ENCODE results near the gene PRKCE.

- no peak for TF ChIP-seq POLR2A (IDR thresholded peaks at IDR 0.05)
- no peak for TF ChIP-seq CTCF (IDR thresholded peaks at IDR 0.05)
- TF ChIP-seq EP300 (IDR thresholded peaks at IDR 0.05) = no peak
Measured at GRCh38 chr2:46226620-46227019, 575.1 kb downstream of the PRKCE start.
